Cardiac muscle cell (in vitro differentiated cells and primary cell): ENCODE results near the gene PDCD10. TPM values are rescaled to one million over a fixed set of nuclear protein-coding genes. Genes with fewer than 3 reads are reported as not detected.
A peak's percentile ranks its signal among the peaks of the same experiment; 100 is the strongest.

Source experiments
- DNase-seq, 2 donors: peaks; one replicate each; pipeline versions ENCODE4 v3.0.0 to v3.0.0-alpha.2; 2010 to 2017; ENCODE audit warnings: low read depth in 1 of 2, low spot score in 1 of 2
- H3K27ac ChIP-seq: fragments of 200-600 bp; sonication (generic); 2 replicates; pipeline ENCODE4 v1.5.1; 2016
- H3K27me3 ChIP-seq: fragments of 200-600 bp; sonication (generic); 2 replicates; pipeline ENCODE4 v1.6.0; 2016; ENCODE audit warnings: control low read depth
- H3K36me3 ChIP-seq: fragments of 200-600 bp; sonication (generic); 2 replicates; pipeline ENCODE4 v1.5.1; 2016; ENCODE audit warnings: control low read depth
- H3K4me1 ChIP-seq: fragments of 200-600 bp; sonication (generic); 2 replicates; pipeline ENCODE4 v1.8.1; 2017; ENCODE audit warnings: low read depth, mild to moderate bottlenecking, mixed run types
- H3K4me3 ChIP-seq: fragments of 200-600 bp; sonication (generic); 2 replicates; pipeline ENCODE4 v1.5.1; 2016; ENCODE audit warnings: mild to moderate bottlenecking
- H3K9me3 ChIP-seq: fragments of 200-600 bp; sonication (generic); 2 replicates; pipeline ENCODE4 v1.5.1; 2017; ENCODE audit warnings: low read depth, mild to moderate bottlenecking, control low read depth
- polyA plus RNA-seq: library from polyadenylated mRNA; unstranded; fragments of >200 nt; fragmentation: Nextera tagmentation; extraction: Ambion mirVana; gene quantifications from 2 replicates; pipeline ENCODE4 v1.2.1, GENCODE V29; 2016
- total RNA-seq: library from RNA; depleted of rRNA; stranded (reverse); fragments of >200 nt; gene quantifications from 2 replicates; pipeline ENCODE4 v1.2.3, GENCODE V29; 2016
- TF ChIP-seq, protein P1 (sequence below): IDR thresholded peaks from 2 replicates; pipeline ENCODE4 v1.5.1; 2012; ENCODE audit warnings: low read depth, mild to moderate bottlenecking, low read length

Gene PDCD10
- total and polyA plus RNA-seq, 2 experiments from 2014 or later, result 39.6 to 56.9 TPM

DNA sequence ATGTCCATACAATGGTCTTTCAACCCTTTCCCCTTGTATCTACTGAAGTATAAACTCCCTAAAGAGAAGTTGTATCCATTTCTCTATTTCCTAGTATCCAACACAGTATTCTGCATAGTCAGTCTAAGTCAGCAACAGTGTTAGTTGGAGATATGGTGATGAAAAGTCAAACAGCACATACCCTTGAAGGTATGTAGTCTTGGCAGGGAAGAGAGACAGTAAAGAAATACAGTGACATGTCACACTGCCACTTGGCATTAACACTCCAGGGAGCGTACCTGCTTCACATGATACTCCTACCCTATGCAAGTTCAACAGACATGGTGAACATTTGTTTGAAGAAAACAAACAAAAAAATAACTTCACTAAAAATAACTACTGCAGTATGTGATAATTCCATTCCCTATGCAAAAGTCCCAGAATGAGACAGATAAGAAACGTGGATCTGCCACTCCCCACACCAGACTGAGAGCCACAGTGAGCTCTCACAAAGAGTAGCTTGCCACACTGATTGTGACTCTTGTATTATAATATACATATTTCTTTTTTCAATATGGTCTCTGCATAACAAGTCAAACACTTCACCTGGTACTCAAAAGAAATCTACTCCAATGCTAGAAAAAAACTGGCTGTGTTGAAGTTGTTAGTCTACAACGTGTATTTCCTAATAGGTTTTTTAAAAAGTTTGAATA is 5.9 kb downstream of the PDCD10 start:
- no peak for DNase-seq
- Histone ChIP-seq H3K4me1 (peaks cover 34% of the 10 kb centered on the region), H3K36me3 (no peaks in the 10 kb centered on the region), H3K9me3 (no peaks in the 10 kb centered on the region), H3K4me3 (no peak overlapping the region), H3K27ac (peak overlapping the region; percentile 62), H3K27me3 (no peaks in the 10 kb centered on the region)
- TF ChIP-seq, protein P1, sequence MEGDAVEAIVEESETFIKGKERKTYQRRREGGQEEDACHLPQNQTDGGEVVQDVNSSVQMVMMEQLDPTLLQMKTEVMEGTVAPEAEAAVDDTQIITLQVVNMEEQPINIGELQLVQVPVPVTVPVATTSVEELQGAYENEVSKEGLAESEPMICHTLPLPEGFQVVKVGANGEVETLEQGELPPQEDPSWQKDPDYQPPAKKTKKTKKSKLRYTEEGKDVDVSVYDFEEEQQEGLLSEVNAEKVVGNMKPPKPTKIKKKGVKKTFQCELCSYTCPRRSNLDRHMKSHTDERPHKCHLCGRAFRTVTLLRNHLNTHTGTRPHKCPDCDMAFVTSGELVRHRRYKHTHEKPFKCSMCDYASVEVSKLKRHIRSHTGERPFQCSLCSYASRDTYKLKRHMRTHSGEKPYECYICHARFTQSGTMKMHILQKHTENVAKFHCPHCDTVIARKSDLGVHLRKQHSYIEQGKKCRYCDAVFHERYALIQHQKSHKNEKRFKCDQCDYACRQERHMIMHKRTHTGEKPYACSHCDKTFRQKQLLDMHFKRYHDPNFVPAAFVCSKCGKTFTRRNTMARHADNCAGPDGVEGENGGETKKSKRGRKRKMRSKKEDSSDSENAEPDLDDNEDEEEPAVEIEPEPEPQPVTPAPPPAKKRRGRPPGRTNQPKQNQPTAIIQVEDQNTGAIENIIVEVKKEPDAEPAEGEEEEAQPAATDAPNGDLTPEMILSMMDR, result no peak

DNA sequence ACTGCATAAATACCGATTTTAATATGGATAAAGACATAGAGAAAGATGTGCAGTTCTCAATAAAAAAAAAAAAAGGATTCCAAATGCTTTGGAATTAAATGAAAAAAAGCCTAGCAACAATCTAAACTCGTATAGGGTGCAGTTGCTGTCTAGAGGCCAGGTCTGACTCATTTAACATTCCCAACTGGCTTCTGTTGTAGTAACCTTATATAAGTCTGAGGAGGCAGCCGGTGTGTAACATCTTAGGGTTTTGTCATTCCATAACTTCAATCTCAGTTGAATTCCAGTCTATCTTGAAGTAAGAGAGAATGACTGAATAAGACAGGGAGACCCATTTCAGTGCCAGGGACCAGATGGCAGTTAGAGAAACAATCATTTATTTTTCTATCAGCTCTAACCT is 6.5 kb downstream of the PDCD10 start:
- peak in 1 of 2 donors; percentile 65 for DNase-seq
- no peaks in the 10 kb centered on the region for H3K9me3 ChIP-seq
- H3K36me3 ChIP-seq, result no peaks in the 10 kb centered on the region
- no peaks in the 10 kb centered on the region for H3K27me3 ChIP-seq
- H3K4me3 ChIP-seq, result no peak overlapping the region
- peaks cover 28% of the 10 kb centered on the region for H3K4me1 ChIP-seq
- TF ChIP-seq, protein P1, result no peak
- H3K27ac ChIP-seq, result peak overlapping the region; percentile 62

DNA sequence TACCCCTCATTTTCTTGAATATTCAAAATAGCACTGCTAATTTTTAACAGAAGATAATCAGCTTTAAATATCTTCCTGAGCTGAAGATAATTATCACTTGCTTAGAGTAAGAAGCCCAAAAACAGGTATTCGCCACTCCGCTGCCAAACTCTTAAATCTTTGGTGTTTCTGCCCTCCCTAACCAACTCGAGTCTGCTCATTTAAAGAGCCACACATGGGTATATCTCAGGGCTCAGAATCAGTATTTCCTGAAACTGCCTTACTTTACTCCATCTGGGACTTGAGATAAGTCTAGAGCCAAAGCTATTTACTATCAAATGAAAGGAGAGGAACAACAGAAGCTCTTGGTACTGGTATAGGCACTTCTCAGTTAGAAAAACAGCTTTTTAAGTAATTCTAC is 10.8 kb downstream of the PDCD10 start:
- Histone ChIP-seq H3K4me3 (no peak overlapping the region), H3K27ac (peak overlapping the region; percentile 47), H3K4me1 (peaks cover 11% of the 10 kb centered on the region), H3K36me3 (peaks cover 8% of the 10 kb centered on the region), H3K27me3 (no peaks in the 10 kb centered on the region), H3K9me3 (no peaks in the 10 kb centered on the region)
- TF ChIP-seq, protein P1, result no peak
- no peak for DNase-seq

DNA sequence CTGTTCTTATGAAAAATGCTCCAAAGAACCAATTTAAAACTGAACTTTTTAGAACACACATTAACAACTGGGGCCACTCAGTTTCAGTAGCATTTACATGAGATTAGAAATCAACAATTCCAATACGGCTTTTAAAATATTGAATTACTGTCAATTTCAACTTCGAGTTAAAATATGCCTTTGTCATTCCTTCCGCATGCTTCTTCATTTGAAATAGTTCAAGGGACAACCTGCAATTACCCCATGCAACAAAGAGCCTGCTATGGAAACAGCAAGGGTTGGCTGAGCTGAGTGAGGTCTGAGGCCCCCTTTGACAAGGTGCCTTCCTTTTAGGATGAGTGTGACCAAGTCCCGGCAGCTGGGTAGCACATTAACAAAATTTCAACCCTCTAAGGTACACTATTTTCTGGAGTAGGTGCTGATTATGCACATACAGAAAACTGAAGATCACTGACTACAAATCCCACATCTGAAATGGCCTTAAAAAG is 11.6 kb downstream of the PDCD10 start:
- H3K9me3 ChIP-seq, result no peaks in the 10 kb centered on the region
- H3K27me3 ChIP-seq, result no peaks in the 10 kb centered on the region
- peaks cover 3% of the 10 kb centered on the region for H3K4me1 ChIP-seq
- TF ChIP-seq, protein P1, result no peak
- no peak for DNase-seq
- no peak overlapping the region for H3K4me3 ChIP-seq
- H3K27ac ChIP-seq, result no peak overlapping the region
- peaks cover 16% of the 10 kb centered on the region for H3K36me3 ChIP-seq

DNA sequence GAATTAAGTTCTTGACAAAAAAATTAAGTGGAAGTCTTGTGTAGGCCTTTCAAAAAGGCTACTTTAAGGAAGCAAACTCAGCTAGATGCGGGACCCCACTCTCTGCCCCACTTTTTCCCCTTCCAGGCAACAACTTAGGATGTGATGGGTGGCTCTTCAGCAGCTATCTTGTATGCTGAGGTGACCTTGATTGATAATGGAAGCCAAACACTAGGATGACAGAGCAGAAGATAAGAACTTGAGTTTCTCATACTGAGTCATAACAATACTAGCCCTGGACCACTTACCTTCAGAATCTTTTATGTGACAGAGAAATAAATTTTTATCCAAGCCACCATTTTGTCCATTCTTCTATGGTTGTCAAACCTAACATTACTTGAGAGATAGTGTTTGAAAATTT is 16.1 kb downstream of the PDCD10 start:
- H3K9me3 ChIP-seq, result no peaks in the 10 kb centered on the region
- H3K27me3 ChIP-seq, result no peaks in the 10 kb centered on the region
- TF ChIP-seq, protein P1, result no peak
- no peaks in the 10 kb centered on the region for H3K4me1 ChIP-seq
- H3K27ac ChIP-seq, result no peak overlapping the region
- H3K36me3 ChIP-seq, result peaks cover 16% of the 10 kb centered on the region
- no peak for DNase-seq
- no peak overlapping the region for H3K4me3 ChIP-seq
